A549 (cell line): ENCODE data around the gene NFIX. TPM values are rescaled to one million over a fixed set of nuclear protein-coding genes. Genes with fewer than 3 reads are reported as not detected.
A peak's percentile ranks its signal among the peaks of the same experiment; 100 is the strongest.

Experiments used
- ATAC-seq, 2 experiments: fragments of 200-7000 bp in 1 of 2; fragments of >200 bp in 1 of 2; cut with Nextera tagmentation in 1 of 2; cut with Tn5 transposase in 1 of 2; 3 replicates each; pipeline versions ENCODE4 v1.8.0 to v1.9.1; 2018 to 2020; ENCODE audit warnings: mild to moderate bottlenecking in 1 of 2, moderate library complexity in 1 of 2
- CTCF ChIA-PET: fragments of 300-600 bp; sonication (Branson Sonifier 250); formaldehyde crosslinking; extraction: SDS; loops from one replicate; lab custom pipeline; 2021; ENCODE audit warnings: antibody characterized with exemption, inconsistent platforms; lab: Yijun Ruan, JAX
- POLR2A ChIA-PET: fragments of 350-600 bp; formaldehyde crosslinking; extraction: SDS; loops from one replicate; lab custom pipeline; 2021; ENCODE audit warnings: antibody characterized with exemption, inconsistent platforms; lab: Yijun Ruan, JAX
- DNase-seq, 2 experiments: peaks; one replicate each; pipeline versions ENCODE4 v3.0.0 to v3.0.0-alpha.2; 2011 to 2016; ENCODE audit warnings: low read depth in 1 of 2, low spot score in 1 of 2
- FAIRE-seq: peaks from 2 replicates; lab custom pipeline; 2011; peaks lifted over from hg19 to GRCh38; lab: Jason Lieb, UNC
- H3K27ac ChIP-seq, 2 experiments: fragments of >200 bp; sonication (Bioruptor Twin); formaldehyde crosslinking; 3 replicates each; pipeline ENCODE4 v1.5.1; 2016 to 2017
- H3K4me1 ChIP-seq: fragments of >200 bp; sonication (Bioruptor Twin); formaldehyde crosslinking; 3 replicates; pipeline ENCODE4 v1.6.1; 2016
- H3K4me2 ChIP-seq: fragments of >200 bp; sonication (Bioruptor Twin); formaldehyde crosslinking; 3 replicates; pipeline ENCODE4 v1.6.1; 2016
- H3K4me3 ChIP-seq: fragments of >200 bp; sonication (Bioruptor Twin); formaldehyde crosslinking; 3 replicates; pipeline ENCODE4 v1.5.1; 2016
- H3K9me3 ChIP-seq: fragments of >200 bp; sonication (Bioruptor Twin); formaldehyde crosslinking; 3 replicates; pipeline ENCODE4 v1.6.1; 2016
- CBX2 ChIP-seq: fragments of 200-600 bp; sonication (generic); IDR thresholded peaks from 2 replicates; pipeline ENCODE4 v1.6.1; 2016; ENCODE audit warnings: low read depth, mild to moderate bottlenecking, borderline replicate concordance
- CHD2 ChIP-seq: fragments of 150-350 bp; IDR thresholded peaks from 2 replicates; pipeline ENCODE4 v1.6.1; 2014; ENCODE audit warnings: low read length; ENCODE audit not compliant: partially characterized antibody
- EHF ChIP-seq: fragments of 250-450 bp; sonication (Bioruptor Pico); IDR thresholded peaks from 2 replicates; pipeline ENCODE4 v1.5.0; 2020; ENCODE audit warnings: mild to moderate bottlenecking
- EHMT2 ChIP-seq: fragments of 200-600 bp; sonication (generic); IDR thresholded peaks from 2 replicates; pipeline ENCODE4 v1.6.1; 2016; ENCODE audit warnings: antibody characterized with exemption, low read depth, mild to moderate bottlenecking, moderate library complexity
- ESRRA ChIP-seq: fragments of 150-350 bp; IDR thresholded peaks from 2 replicates; pipeline ENCODE4 v1.6.1; 2014; ENCODE audit warnings: mild to moderate bottlenecking, low read length, borderline replicate concordance
- FOSL2 ChIP-seq, 2 experiments: fragments of 450-650 bp in 1 of 2; fragments of >200 bp in 1 of 2; sonication (Bioruptor Twin) in 1 of 2; formaldehyde crosslinking; IDR thresholded peaks; 2 replicates each; pipeline versions ENCODE4 v1.5.0 to v1.6.1; 2016 to 2020; ENCODE audit warnings: mild to moderate bottlenecking in 1 of 2, moderate library complexity in 1 of 2
- FOXS1 ChIP-seq: fragments of 250-450 bp; sonication (Bioruptor Pico); IDR thresholded peaks from 2 replicates; pipeline ENCODE4 v1.5.0; 2020; ENCODE audit warnings: mild to moderate bottlenecking, moderate library complexity
- GATA3 ChIP-seq: IDR thresholded peaks from 2 replicates; pipeline ENCODE4 v1.6.1; 2012; ENCODE audit warnings: borderline replicate concordance
- HOXB13 ChIP-seq: fragments of 250-450 bp; sonication (Bioruptor Pico); IDR thresholded peaks from 2 replicates; pipeline ENCODE4 v1.5.0; 2020; ENCODE audit warnings: low read depth, mild to moderate bottlenecking, moderate library complexity
- HOXB5 ChIP-seq: fragments of 250-450 bp; sonication (Bioruptor Pico); IDR thresholded peaks from 2 replicates; pipeline ENCODE4 v1.5.0; 2020; ENCODE audit warnings: mild to moderate bottlenecking, moderate library complexity
- MAFK ChIP-seq: fragments of 450-650 bp; IDR thresholded peaks from 2 replicates; pipeline ENCODE4 v1.6.1; 2014; ENCODE audit not compliant: partially characterized antibody
- MYC ChIP-seq: IDR thresholded peaks from 2 replicates; pipeline ENCODE4 v1.6.1; 2012; ENCODE audit warnings: mild to moderate bottlenecking, inconsistent platforms, low read length, improper control_type of control experiment, borderline replicate concordance
- NFE2L2 ChIP-seq: fragments of 150-350 bp; conservative IDR thresholded peaks from 2 replicates; pipeline ENCODE4 v1.6.1; 2014; ENCODE audit warnings: low read length
- RAD21 ChIP-seq, 2 experiments: fragments of >200 bp in 1 of 2; sonication (Bioruptor Twin) in 1 of 2; formaldehyde crosslinking in 1 of 2; IDR thresholded peaks in 1 of 2; conservative IDR thresholded peaks in 1 of 2; 2 replicates in 1 of 2; 3 replicates in 1 of 2; pipeline ENCODE4 v1.6.1; 2012 to 2018; ENCODE audit warnings: inconsistent platforms in 1 of 2
- RARB ChIP-seq: fragments of 250-450 bp; sonication (Bioruptor Pico); IDR thresholded peaks from 2 replicates; pipeline ENCODE4 v1.8.0; 2021; ENCODE audit warnings: mild to moderate bottlenecking, moderate library complexity
- RNF2 ChIP-seq: fragments of 200-600 bp; sonication (generic); IDR thresholded peaks from 2 replicates; pipeline ENCODE4 v1.6.1; 2016; ENCODE audit warnings: low read depth, mild to moderate bottlenecking, antibody characterized with exemption, moderate library complexity, borderline replicate concordance
- SMC3 ChIP-seq: fragments of >200 bp; sonication (Bioruptor Twin); formaldehyde crosslinking; IDR thresholded peaks from 3 replicates; pipeline ENCODE4 v1.6.1; 2018; ENCODE audit warnings: inconsistent platforms
- SREBF2 ChIP-seq: fragments of 450-650 bp; IDR thresholded peaks from 2 replicates; pipeline ENCODE4 v1.6.1; 2014; ENCODE audit warnings: mild to moderate bottlenecking, moderate library complexity
- ZC3H11A ChIP-seq: fragments of 450-650 bp; IDR thresholded peaks from 2 replicates; pipeline ENCODE4 v1.6.1; 2014; ENCODE audit warnings: antibody characterized with exemption, mild to moderate bottlenecking
- ZFP36 ChIP-seq: fragments of 450-650 bp; IDR thresholded peaks from 2 replicates; pipeline ENCODE4 v1.6.1; 2014; ENCODE audit warnings: borderline replicate concordance; ENCODE audit not compliant: partially characterized antibody
- ZSCAN20 ChIP-seq: fragments of 250-450 bp; sonication (Bioruptor Pico); IDR thresholded peaks from 2 replicates; pipeline ENCODE4 v1.8.0; 2022; ENCODE audit warnings: mild to moderate bottlenecking, moderate library complexity
- WGBS: methylation state at CpG from one replicate; pipeline ENCODE4 v1.1.6; 2017; ENCODE audit errors: missing lambda C conversion rate; 5-methylcytosine and 5-hydroxymethylcytosine counted together
- polyA plus RNA-seq, 4 experiments: library from polyadenylated mRNA; depleted of rRNA in 3 of 4; stranded (reverse); fragments of >200 nt; fragmentation: RNase III in 1 of 4; extraction: RNeasy Plus Mini Kit Qiagen cat#74134 plus additional on column Dnase treatment in 1 of 4; gene quantifications; 2 replicates in 3 of 4; 3 replicates in 1 of 4; pipeline ENCODE4 v1.2.3, GENCODE V29; 2011 to 2017
- TF ChIP-seq, protein P1 (sequence below): IDR thresholded peaks from 2 replicates; pipeline ENCODE4 v1.6.1; 2012
- TF ChIP-seq, protein P2 (sequence below): IDR thresholded peaks from 2 replicates; pipeline ENCODE4 v1.6.1; 2012

NFIX gene
- polyA plus RNA-seq, 2 of the 4 experiments (the other 2 are of a cell fraction): 0.52 to 3.0 TPM

DNA sequence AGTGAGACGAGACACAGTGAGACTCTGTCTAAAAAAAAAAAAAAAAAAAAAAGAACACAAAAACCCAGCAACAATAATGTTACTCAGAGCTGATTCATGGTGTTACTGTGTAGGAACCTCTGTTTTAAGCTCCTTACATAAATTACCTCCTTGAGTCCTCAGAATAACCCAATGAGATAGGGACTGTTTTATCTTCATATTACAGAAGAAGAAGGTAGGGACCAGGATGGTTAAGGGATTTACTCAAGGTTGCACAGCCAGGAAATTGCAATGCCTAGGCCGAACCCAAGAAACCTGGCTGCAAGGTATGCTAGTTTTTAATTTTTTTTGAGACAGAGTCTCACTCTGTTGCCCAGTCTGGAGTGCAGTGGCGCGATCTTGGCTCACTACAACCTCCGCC lies 27.4 kb upstream of the NFIX start:
- no peak overlapping the region for H3K4me3 ChIP-seq
- 86% methylated on average over 5 of the region's 5 CpGs for WGBS
- peaks cover 11% of the 10 kb centered on the region; the same call in 1 of the 3 replicates for H3K4me1 ChIP-seq
- no peak overlapping the region for H3K27ac ChIP-seq
- POLR2A ChIA-PET: no interaction called here
- no peak for TF ChIP-seq RAD21 (conservative IDR thresholded peaks at IDR 0.05 in 1 of 2, IDR thresholded peaks at IDR 0.05 in 1 of 2)
- TF ChIP-seq, protein P1, sequence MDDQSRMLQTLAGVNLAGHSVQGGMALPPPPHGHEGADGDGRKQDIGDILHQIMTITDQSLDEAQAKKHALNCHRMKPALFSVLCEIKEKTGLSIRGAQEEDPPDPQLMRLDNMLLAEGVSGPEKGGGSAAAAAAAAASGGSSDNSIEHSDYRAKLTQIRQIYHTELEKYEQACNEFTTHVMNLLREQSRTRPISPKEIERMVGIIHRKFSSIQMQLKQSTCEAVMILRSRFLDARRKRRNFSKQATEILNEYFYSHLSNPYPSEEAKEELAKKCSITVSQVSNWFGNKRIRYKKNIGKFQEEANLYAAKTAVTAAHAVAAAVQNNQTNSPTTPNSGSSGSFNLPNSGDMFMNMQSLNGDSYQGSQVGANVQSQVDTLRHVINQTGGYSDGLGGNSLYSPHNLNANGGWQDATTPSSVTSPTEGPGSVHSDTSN: no peak
- TF ChIP-seq ZSCAN20 (CRISPR knock-in tag): no peak
- TF ChIP-seq FOXS1 (CRISPR knock-in tag): no peak
- TF ChIP-seq, protein P2, sequence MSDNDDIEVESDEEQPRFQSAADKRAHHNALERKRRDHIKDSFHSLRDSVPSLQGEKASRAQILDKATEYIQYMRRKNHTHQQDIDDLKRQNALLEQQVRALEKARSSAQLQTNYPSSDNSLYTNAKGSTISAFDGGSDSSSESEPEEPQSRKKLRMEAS: no peak
- no peak for TF ChIP-seq CHD2
- no peak for TF ChIP-seq GATA3
- no peak for TF ChIP-seq FOSL2 (IDR thresholded peaks at IDR 0.05)
- no peak for TF ChIP-seq FOSL2 (CRISPR knock-in tag; IDR thresholded peaks at IDR 0.05)
- TF ChIP-seq HOXB5 (CRISPR knock-in tag): no peak
- no peak for TF ChIP-seq EHF
- TF ChIP-seq RNF2: no peak
- no peak for TF ChIP-seq MAFK
- TF ChIP-seq ZC3H11A: no peak
- no peak for TF ChIP-seq ESRRA
- H3K4me2 ChIP-seq: no peak overlapping the region
- no peak for DNase-seq
- CTCF ChIA-PET: interaction anchor here (1.6 to 6.9 kb wide), 4 partner anchors 8 to 136 kb away, joined by 5 to 114 read pairs (median 38); no protein-coding TSS in a partner anchor
- ATAC-seq: no peak
- FAIRE-seq: no peak
- H3K9me3 ChIP-seq: no peaks in the 10 kb centered on the region

DNA sequence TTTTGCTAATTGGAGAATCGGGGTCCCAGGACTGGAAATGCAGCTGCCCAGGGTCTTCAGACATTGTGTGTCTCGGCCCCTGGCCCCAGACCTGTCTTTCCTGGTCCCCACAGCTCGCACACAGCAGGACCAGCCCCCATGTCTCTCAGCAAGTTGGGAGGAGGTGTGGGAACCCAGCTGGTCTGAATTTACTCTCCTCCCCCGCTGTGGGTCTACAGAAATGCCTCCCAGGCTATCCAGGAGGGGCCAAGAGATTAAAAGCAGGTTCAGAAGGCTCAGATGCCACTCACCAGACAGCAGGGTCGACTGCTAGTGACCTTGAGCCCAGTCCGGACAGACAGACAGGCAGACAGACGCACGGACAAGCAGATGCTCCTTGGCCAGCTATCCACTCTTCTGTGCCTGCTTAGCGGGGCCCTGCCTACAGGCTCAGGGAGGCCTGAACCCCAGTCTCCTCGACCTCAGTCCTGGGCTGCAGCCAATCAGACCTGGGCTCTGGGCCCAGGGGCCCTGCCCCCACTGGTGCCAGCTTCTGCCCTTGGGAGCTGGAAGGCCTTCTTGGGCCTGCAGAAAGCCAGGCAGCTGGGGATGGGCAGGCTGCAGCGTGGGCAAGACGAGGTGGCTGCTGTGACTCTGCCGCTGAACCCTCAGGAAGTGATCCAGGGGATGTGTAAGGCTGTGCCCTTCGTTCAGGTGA lies 25.8 kb upstream of the NFIX start, which contains the start of gene DAND5:
Gene DAND5, plus strand, starts transcription at position 285 of the 697 bp plus-strand sequence. Its CDS starts 85 bp downstream, at position 370.
- no peak within 1 kb of the TSS for H3K4me3 ChIP-seq
- DNase-seq (no peak), ATAC-seq (no peak), FAIRE-seq (no peak)
- peak within 1 kb of the TSS in 1 of 2 experiments; percentile 34; a peak in 2 of 6 replicates for H3K27ac ChIP-seq
- peaks cover 15% of the 10 kb centered on the region; the same call in 2 of the 3 replicates for H3K4me1 ChIP-seq
- WGBS: 66% methylated on average over 11 of the region's 14 CpGs
- no peaks in the 10 kb centered on the region for H3K9me3 ChIP-seq
- ChIA-PET POLR2A (no interaction called here), CTCF (interaction anchor here (1.4 to 6.9 kb wide), 3 partner anchors 7 to 135 kb away, joined by 5 to 114 read pairs (median 9); no protein-coding TSS in a partner anchor)
- no peak within 1 kb of the TSS for H3K4me2 ChIP-seq
- TF ChIP-seq CBX2 (no peak), RNF2 (no peak), EHMT2 (no peak), SMC3 (no peak), HOXB13 (no peak), MYC (no peak), GATA3 (no peak), EHF (no peak), CHD2 (no peak), SREBF2 (no peak), NFE2L2 (no peak)
- TF ChIP-seq, all 56 proteins: peak for 0

DNA sequence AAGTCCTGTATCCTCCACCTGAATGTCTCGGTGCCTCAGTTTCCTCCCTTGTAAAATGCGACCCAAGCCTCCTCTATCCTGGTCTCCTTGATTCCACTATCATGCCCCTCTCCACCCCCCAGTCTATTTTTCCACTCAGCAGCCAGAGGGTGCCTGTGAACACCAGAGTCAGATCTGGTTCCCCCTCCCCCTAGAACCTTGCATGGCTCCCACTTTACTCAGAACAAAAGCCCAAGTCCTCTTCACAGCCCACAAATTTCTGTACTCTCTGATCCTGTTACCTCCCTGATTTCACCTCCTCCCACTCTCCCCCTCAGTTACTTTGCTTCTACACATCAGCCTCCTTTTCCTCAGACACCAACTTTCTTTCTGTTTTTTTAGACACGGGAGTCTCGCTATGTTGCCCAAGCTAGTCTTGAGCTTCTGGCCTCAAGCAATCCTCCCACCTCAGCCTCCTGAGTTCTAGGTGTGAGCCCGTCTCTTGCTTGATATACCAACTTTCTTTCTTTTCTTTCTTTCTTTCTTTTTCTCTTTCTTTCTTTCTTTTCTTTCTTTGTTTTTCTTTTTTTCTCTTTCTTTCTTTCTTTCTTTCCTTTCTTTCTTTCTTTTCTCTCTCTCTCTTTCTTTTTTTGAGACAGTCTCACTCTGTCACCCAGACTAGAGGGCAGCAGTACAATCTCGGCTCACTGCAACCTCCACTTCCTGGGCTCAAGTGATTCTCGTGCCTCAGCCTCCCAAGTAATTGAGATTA lies 25.0 kb upstream of the NFIX start:
- Histone ChIP-seq H3K4me3 (no peak overlapping the region), H3K4me2 (no peak overlapping the region), H3K9me3 (no peaks in the 10 kb centered on the region), H3K4me1 (peaks cover 19% of the 10 kb centered on the region; the same call in 2 of the 3 replicates), H3K27ac (no peak overlapping the region; a peak in 1 of 6 replicates)
- POLR2A ChIA-PET: no interaction called here
- no peak for TF ChIP-seq HOXB13
- no peak for TF ChIP-seq FOSL2 (IDR thresholded peaks at IDR 0.05)
- no peak for TF ChIP-seq FOSL2 (CRISPR knock-in tag; IDR thresholded peaks at IDR 0.05)
- no peak for TF ChIP-seq RARB (CRISPR knock-in tag)
- no peak for TF ChIP-seq ESRRA
- TF ChIP-seq ZFP36: peak; percentile 62
- WGBS: 92% methylated on average over 7 of the region's 7 CpGs
- no peak for FAIRE-seq
- DNase-seq: no peak
- CTCF ChIA-PET: interaction anchor here (1.4 to 6.9 kb wide), 2 partner anchors 6 to 123 kb away, joined by 9 to 114 read pairs; no protein-coding TSS in a partner anchor
- no peak for ATAC-seq
